ENCODE results near the gene DENND4A. TPM values are rescaled to one million over a fixed set of nuclear protein-coding genes. Genes with fewer than 3 reads are reported as not detected.

DENND4A gene
- 25.4 and 30.5 TPM in 2 replicates for total RNA-seq

DNA sequence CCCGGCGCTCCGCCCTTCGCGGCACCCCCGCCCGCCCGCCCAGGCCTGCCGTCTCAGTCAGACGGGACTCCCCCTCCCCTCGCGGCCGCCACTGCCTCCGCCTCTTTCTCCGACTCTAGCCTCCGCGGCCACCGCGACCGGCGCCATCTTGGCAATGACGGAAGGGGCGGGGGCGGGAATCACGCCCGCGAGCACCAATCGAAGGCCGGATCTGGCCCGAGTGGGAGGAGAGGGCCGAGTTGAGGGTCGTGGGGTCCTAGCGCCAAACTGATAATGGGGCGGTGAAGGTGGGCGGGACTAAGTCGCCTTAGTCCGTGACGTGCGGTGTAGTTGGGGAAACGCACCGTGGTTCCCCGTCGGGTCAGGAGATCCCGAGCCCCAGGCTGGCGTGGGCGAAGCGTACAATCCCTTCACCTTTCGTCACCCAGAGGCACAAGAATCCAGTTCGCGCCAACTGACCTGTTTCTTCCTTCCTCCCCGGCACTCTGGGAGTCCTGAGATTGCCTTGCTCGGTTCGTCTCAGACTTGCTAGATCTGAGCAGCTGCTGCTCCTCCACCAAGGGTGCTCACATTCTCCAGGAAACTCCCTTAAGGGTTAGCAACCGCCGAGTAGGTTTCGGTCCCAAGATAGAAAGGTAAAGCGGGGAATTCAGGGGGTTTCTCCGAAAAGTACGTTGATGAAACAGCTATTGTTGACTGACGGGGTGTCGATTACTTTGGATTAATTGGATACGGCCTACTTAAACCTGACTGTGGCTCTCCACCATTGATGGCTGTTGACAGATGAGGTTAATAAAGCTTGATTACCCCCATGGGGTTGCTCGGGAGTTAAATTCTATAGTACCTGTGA, at the start of gene DENND4A:
Gene DENND4A (minus strand): TSS at position 156 of the 850 bp plus-strand sequence. CDS start 35,843 bp downstream, outside the sequence.

DNA sequence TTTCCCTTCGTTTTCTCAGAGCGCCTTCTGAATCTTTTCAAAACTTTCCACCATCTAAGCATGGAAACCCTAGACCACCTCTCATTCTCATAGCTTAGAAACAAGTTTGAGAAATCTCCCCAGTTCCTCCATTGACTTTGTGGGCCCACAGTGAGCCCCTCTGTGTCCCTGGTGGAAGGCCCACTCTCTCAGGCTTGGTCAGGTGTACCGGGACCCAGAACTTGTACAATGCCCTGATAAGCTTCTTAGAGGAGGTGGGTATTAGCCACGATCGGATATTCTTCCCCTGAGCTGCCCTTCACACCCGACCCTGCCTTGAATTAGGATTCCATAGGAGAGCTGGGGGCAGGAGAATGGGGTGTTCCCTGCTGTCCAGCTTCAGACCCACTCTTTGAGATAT, 170.5 kb downstream of the DENND4A start, which contains the start of gene SLC24A1:
Gene SLC24A1 (plus strand): TSS at position 301 of the 400 bp plus-strand sequence. CDS start 2,143 bp downstream, outside the sequence.

DNA sequence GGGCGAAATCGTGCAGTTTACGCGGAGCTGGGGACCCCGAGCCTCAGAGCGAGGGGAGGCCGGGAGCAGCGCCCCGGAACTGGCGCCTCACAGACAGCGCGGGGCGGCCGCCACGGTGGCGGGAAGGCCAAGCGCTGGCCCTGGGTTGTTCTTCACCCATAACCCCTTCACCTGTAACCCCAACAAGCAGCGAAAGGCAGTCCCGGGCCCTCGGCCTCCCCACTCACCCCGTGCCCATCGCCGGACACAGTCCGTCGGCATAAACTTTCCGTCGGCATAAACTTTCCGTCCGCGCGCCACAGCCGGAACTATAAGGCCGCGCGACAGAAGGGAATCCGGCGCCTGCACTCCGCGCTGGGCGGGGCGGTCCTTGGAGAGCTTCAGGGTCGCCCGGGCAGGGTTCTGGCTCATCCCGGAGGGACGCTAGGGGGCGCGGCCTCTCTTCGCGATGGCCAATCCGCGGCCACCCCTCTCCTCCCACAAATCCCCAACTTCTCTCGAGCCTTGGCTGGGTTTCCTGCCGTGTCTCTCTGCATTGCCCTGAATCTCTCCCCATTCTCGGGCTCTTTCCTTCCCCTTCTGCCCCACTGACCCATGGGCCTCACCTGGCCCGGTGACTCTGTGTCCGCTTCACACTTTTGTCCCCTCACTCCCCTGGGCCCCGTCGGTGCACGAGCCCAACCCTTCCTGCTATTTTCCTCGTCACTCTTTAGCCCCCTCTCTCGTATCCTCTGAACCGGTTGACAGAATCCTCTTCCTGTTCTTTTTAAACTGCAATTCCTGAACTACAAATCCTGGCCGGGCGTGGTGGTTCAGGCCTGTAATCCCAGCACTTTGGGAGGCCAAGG, 181.0 kb downstream of the DENND4A start, which contains the start of gene INTS14:
Gene INTS14 (minus strand): TSS at position 261 of the 848 bp plus-strand sequence. CDS start 3,751 bp downstream, outside the sequence.

Small RNAs within 50 kb of the gene (small RNA-seq; reads per million reads assigned to genes)
- gene MIR4511 (0.08 reads per million), gene SNORD13E (not detected)

Other genes with a start within 250 kb of the DENND4A start
- 32.3 TPM in 2 replicates for gene INTS14, start 181.2 kb downstream of the DENND4A start, total RNA-seq
- 8.5 and 9.0 TPM in 2 replicates for gene SLC24A1, start 170.4 kb downstream of the DENND4A start, total RNA-seq
- gene RAB11A, start 77.2 kb upstream of the DENND4A start, total RNA-seq: 41.2 and 50.8 TPM in 2 replicates